Measurements from ENCODE around the gene CYB5A. TPM values are rescaled to one million over a fixed set of nuclear protein-coding genes. Genes with fewer than 3 reads are reported as not detected.
"Not testable (repeated sequence)": the region's sequence is repeated elsewhere in the genome, so short reads cannot be mapped to it uniquely, and the experiment has no call there.

The CYB5A gene
- total RNA-seq, 2 experiments from 2014 or later, result 77.8 to 78.3 TPM

GRCh38 chr18:74316257-74317170 is 24.8 kb upstream of the CYB5A start:
- Mint-ChIP-seq H3K27ac (no peak overlapping the region), H3K36me3 (ENCODE audit: low read depth) (no peaks in the 10 kb centered on the region), H3K27me3 (ENCODE audit: low read depth) (peaks cover 2% of the 10 kb centered on the region), H3K9me3 (no peaks in the 10 kb centered on the region), H3K4me1 (ENCODE audit: low read depth) (no peaks in the 10 kb centered on the region), H3K4me3 (no peak overlapping the region)
- intact Hi-C loops (cut with micrococcal nuclease), result no loop called here
- DNase-seq, result no peak
- CTCF ChIA-PET, result no interaction called here

- Mint-ChIP-seq H3K4me3 (no peak within 1 kb of the TSS), H3K27me3 (ENCODE audit: low read depth) (peaks cover 2% of the 10 kb centered on the region), H3K4me1 (ENCODE audit: low read depth) (no peaks in the 10 kb centered on the region), H3K27ac (no peak within 1 kb of the TSS), H3K36me3 (ENCODE audit: low read depth) (no peaks in the 10 kb centered on the region), H3K9me3 (no peaks in the 10 kb centered on the region)
- no peak for DNase-seq
- CTCF ChIA-PET, result no interaction called here
- intact Hi-C loops (cut with micrococcal nuclease), result no loop called here
These were observed 23.9 kb upstream of the CYB5A start, which contains the start of gene C18orf63 for GRCh38 chr18:74315464-74316256. Gene C18orf63 (plus strand): TSS chr18:74315839. CDS start chr18:74317866, 2,027 bp downstream.

DNA sequence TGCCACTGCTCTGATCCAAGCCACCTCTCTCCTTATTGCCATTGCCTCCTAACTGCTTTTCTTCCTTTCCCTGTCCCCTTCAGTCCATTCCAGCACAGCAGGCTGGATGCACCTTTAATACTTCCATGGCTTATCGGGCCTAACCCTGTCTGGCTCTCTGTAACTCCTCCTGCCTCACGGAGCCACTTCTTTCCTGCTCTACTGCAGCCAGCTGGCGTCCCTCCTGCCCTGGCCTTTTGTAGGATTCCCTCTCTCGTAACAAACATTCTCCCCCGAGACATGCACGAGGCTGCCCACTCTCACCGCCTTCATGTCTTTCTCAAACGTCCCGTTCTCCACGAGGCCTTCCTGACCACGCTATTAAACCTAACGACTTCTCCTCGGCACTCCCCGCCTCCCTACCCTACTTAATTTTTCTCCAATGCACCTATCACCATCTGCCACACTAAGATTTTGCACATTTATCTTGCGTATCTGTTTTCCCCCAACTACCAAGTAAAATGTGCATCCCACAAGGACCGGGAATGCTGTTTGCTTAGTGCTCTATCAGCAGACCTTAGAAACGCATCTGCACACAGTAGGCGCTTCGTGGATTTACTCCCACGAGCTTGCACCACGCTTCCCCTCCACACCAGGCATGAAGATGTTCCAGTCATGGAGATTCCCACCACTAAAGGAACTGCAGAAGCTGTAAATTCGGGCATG is 23.1 kb upstream of the CYB5A start:
- H3K36me3 Mint-ChIP-seq (ENCODE audit: low read depth), result no peaks in the 10 kb centered on the region
- intact Hi-C loops (cut with micrococcal nuclease), result no loop called here
- CTCF ChIA-PET, result no interaction called here

GRCh38 chr18:74311000-74311399 is 19.2 kb upstream of the CYB5A start:
- no peak for DNase-seq

More for the DNA sequence above, 23.1 kb upstream of the CYB5A start:
- Mint-ChIP-seq H3K9me3 (no peaks in the 10 kb centered on the region), H3K27me3 (ENCODE audit: low read depth) (peaks cover 9% of the 10 kb centered on the region), H3K4me3 (no peak overlapping the region), H3K4me1 (ENCODE audit: low read depth) (no peaks in the 10 kb centered on the region), H3K27ac (no peak overlapping the region)
- no peak for DNase-seq

GRCh38 chr18:74310411-74310810 is 18.6 kb upstream of the CYB5A start:
- CTCF ChIA-PET, result interaction anchor here (1.2 to 2.0 kb wide), 2 partner anchors 68 to 241 kb away, joined by 3 to 10 read pairs; no protein-coding TSS in a partner anchor
- Mint-ChIP-seq H3K27ac (no peak overlapping the region), H3K4me1 (ENCODE audit: low read depth) (no peaks in the 10 kb centered on the region), H3K4me3 (no peak overlapping the region), H3K9me3 (no peaks in the 10 kb centered on the region), H3K36me3 (ENCODE audit: low read depth) (no peaks in the 10 kb centered on the region), H3K27me3 (ENCODE audit: low read depth) (peaks cover 20% of the 10 kb centered on the region)
- intact Hi-C loops (cut with micrococcal nuclease), result loop anchor here (1.0 kb wide), 2 partner anchors 183 to 242 kb away; no protein-coding TSS in a partner anchor
- peak; percentile 18 for DNase-seq

More at GRCh38 chr18:74311000-74311399, 19.2 kb upstream of the CYB5A start:
- Mint-ChIP-seq H3K4me1 (ENCODE audit: low read depth) (no peaks in the 10 kb centered on the region), H3K27ac (no peak overlapping the region), H3K36me3 (ENCODE audit: low read depth) (no peaks in the 10 kb centered on the region), H3K4me3 (no peak overlapping the region), H3K27me3 (ENCODE audit: low read depth) (peaks cover 22% of the 10 kb centered on the region), H3K9me3 (no peaks in the 10 kb centered on the region)
- intact Hi-C loops (cut with micrococcal nuclease), result loop anchor here (1.0 kb wide), 2 partner anchors 182 to 241 kb away; no protein-coding TSS in a partner anchor
- CTCF ChIA-PET, result interaction anchor here (1.1 to 2.0 kb wide), 3 partner anchors 31 to 241 kb away, joined by 3 to 10 read pairs (median 4); no protein-coding TSS in a partner anchor

GRCh38 chr18:74303936-74304335 is 12.2 kb upstream of the CYB5A start:
- no peaks in the 10 kb centered on the region for H3K4me1 Mint-ChIP-seq (ENCODE audit: low read depth)
- peaks cover 17% of the 10 kb centered on the region for H3K27me3 Mint-ChIP-seq (ENCODE audit: low read depth)
- no peak overlapping the region for H3K27ac Mint-ChIP-seq
- CTCF ChIA-PET, result no interaction called here
- H3K36me3 Mint-ChIP-seq (ENCODE audit: low read depth), result no peaks in the 10 kb centered on the region
- no peaks in the 10 kb centered on the region for H3K9me3 Mint-ChIP-seq
- intact Hi-C loops (cut with micrococcal nuclease), result no loop called here
- H3K4me3 Mint-ChIP-seq, result no peak overlapping the region
- no peak for DNase-seq

DNA sequence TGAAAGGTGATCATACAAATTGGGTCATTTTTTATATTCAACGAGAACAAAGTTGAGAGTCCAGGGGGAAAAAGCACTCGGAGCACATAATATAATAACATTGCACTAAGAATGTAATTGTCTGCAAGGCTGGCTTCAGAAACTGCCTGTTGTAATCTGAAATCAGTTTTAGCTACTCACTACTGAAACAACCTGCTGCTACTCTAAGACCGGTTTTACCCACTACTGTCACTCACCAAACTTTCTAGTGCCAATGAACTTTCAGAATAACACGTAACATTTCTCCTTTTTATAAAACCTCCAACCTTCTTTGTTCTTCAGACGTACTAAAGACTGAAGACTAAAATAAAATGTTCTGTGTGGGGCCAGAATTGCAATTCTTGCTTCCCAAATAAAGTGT is 11.5 kb upstream of the CYB5A start:
- Mint-ChIP-seq H3K36me3 (ENCODE audit: low read depth) (no peaks in the 10 kb centered on the region), H3K27ac (no peak overlapping the region), H3K4me3 (no peak overlapping the region), H3K27me3 (ENCODE audit: low read depth) (peaks cover 17% of the 10 kb centered on the region), H3K4me1 (ENCODE audit: low read depth) (no peaks in the 10 kb centered on the region), H3K9me3 (no peaks in the 10 kb centered on the region)
- CTCF ChIA-PET, result no interaction called here
- intact Hi-C loops (cut with micrococcal nuclease), result no loop called here
- no peak for DNase-seq

GRCh38 chr18:74299746-74300145 is 8.0 kb upstream of the CYB5A start:
- no peak for DNase-seq
- Mint-ChIP-seq H3K4me3 (no peak overlapping the region), H3K4me1 (ENCODE audit: low read depth) (no peaks in the 10 kb centered on the region), H3K27ac (no peak overlapping the region), H3K27me3 (ENCODE audit: low read depth) (peaks cover 6% of the 10 kb centered on the region), H3K9me3 (no peaks in the 10 kb centered on the region), H3K36me3 (ENCODE audit: low read depth) (no peaks in the 10 kb centered on the region)
- CTCF ChIA-PET, result interaction anchor here (1.7 kb wide), 1 partner anchor 43 kb away, joined by 5 read pairs; no protein-coding TSS in a partner anchor
- intact Hi-C loops (cut with micrococcal nuclease), result no loop called here

GRCh38 chr18:74299162-74299561 is 7.4 kb upstream of the CYB5A start:
- CTCF ChIA-PET, result interaction anchor here (1.7 kb wide), 1 partner anchor 43 kb away, joined by 5 read pairs; no protein-coding TSS in a partner anchor
- DNase-seq, result no peak
- H3K36me3 Mint-ChIP-seq (ENCODE audit: low read depth), result no peaks in the 10 kb centered on the region
- H3K27ac Mint-ChIP-seq, result no peak overlapping the region
- H3K4me3 Mint-ChIP-seq, result no peak overlapping the region
- H3K9me3 Mint-ChIP-seq, result no peaks in the 10 kb centered on the region
- H3K27me3 Mint-ChIP-seq (ENCODE audit: low read depth), result peaks cover 6% of the 10 kb centered on the region
- no peaks in the 10 kb centered on the region for H3K4me1 Mint-ChIP-seq (ENCODE audit: low read depth)
- intact Hi-C loops (cut with micrococcal nuclease), result no loop called here

GRCh38 chr18:74294526-74294925 is 2.8 kb upstream of the CYB5A start:
- Mint-ChIP-seq H3K36me3 (ENCODE audit: low read depth) (peaks cover 5% of the 10 kb centered on the region), H3K4me3 (no peak overlapping the region), H3K27ac (no peak overlapping the region), H3K4me1 (ENCODE audit: low read depth) (peaks cover 10% of the 10 kb centered on the region), H3K9me3 (no peaks in the 10 kb centered on the region), H3K27me3 (ENCODE audit: low read depth) (no peaks in the 10 kb centered on the region)
- CTCF ChIA-PET, result no interaction called here
- intact Hi-C loops (cut with micrococcal nuclease), result loop anchor here (5.0 kb wide), 3 partner anchors 47 to 913 kb away; partner anchors contain the start of gene PTGR3
- no peak for DNase-seq

DNA sequence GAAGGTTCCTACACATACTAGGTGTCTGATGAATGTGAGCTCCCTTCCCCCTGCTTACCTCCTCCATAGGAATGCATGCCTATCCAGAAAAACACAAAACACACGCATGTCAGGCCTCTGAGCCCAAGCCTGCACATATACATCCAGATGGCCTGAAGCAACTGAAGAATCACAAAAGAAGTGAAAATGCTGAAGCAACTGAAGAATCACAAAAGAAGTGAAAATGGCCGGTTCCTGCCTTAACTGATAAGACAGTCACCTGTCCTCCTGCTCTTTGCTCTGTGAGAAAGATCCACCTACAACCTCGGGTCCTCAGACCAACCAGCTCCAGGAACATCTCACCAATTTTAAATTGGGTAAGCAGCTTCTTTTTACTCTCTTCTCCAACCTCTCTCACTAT is 1.2 kb upstream of the CYB5A start:
- intact Hi-C loops (cut with micrococcal nuclease), result loop anchor here (1.0 to 5.0 kb wide), 7 partner anchors 46 to 914 kb away; partner anchors contain the start of genes PTGR3, TIMM21 and ZNF407
- H3K4me3 Mint-ChIP-seq; DNase-seq; H3K27me3 Mint-ChIP-seq (ENCODE audit: low read depth); H3K36me3 Mint-ChIP-seq (ENCODE audit: low read depth); H3K9me3 Mint-ChIP-seq; H3K27ac Mint-ChIP-seq: not testable (repeated sequence)
- CTCF ChIA-PET, result interaction anchor here (0.7 to 1.0 kb wide), 2 partner anchors 20 to 141 kb away, joined by 3 to 4 read pairs; no protein-coding TSS in a partner anchor
- peaks cover 12% of the 10 kb centered on the region for H3K4me1 Mint-ChIP-seq (ENCODE audit: low read depth)
